GM12874 (cell line): Measurements from ENCODE around the gene CPT1B.

ENCODE experiments used
- TF ChIP-seq, protein P1 (sequence below): IDR thresholded peaks from 2 replicates; pipeline ENCODE4 v1.5.1; 2011; ENCODE audit warnings: low read depth, mild to moderate bottlenecking, control low read depth, low read length, moderate library complexity; ENCODE audit not compliant: insufficient read depth

Gene CPT1B

DNA sequence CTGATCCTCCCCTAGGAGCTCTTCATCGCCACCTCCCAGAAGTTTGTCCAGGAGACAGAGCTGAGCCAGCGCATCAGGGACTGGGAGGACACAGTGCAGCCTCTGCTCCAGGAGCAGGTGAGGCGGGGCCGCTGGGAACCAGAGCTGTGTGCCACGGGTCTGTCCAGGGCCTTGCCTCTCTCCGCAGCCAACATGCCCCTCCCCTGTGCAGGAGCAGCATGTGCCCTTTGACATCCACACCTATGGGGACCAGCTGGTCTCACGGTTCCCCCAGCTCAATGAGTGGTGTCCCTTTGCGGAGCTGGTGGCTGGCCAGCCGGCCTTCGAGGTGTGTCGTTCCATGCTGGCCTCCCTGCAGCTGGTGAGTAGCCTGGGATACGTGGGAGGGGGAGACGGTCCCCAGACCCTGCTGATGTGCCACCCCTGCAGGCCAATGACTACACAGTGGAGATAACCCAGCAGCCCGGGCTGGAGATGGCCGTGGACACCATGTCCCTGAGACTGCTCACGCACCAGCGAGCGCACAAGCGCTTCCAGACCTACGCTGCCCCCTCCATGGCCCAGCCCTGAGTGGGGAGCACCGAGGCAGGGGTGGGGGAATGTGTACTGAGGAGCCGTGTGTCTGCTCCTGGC lies 55.3 kb downstream of the CPT1B start:
- TF ChIP-seq, protein P1, sequence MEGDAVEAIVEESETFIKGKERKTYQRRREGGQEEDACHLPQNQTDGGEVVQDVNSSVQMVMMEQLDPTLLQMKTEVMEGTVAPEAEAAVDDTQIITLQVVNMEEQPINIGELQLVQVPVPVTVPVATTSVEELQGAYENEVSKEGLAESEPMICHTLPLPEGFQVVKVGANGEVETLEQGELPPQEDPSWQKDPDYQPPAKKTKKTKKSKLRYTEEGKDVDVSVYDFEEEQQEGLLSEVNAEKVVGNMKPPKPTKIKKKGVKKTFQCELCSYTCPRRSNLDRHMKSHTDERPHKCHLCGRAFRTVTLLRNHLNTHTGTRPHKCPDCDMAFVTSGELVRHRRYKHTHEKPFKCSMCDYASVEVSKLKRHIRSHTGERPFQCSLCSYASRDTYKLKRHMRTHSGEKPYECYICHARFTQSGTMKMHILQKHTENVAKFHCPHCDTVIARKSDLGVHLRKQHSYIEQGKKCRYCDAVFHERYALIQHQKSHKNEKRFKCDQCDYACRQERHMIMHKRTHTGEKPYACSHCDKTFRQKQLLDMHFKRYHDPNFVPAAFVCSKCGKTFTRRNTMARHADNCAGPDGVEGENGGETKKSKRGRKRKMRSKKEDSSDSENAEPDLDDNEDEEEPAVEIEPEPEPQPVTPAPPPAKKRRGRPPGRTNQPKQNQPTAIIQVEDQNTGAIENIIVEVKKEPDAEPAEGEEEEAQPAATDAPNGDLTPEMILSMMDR = no peak

DNA sequence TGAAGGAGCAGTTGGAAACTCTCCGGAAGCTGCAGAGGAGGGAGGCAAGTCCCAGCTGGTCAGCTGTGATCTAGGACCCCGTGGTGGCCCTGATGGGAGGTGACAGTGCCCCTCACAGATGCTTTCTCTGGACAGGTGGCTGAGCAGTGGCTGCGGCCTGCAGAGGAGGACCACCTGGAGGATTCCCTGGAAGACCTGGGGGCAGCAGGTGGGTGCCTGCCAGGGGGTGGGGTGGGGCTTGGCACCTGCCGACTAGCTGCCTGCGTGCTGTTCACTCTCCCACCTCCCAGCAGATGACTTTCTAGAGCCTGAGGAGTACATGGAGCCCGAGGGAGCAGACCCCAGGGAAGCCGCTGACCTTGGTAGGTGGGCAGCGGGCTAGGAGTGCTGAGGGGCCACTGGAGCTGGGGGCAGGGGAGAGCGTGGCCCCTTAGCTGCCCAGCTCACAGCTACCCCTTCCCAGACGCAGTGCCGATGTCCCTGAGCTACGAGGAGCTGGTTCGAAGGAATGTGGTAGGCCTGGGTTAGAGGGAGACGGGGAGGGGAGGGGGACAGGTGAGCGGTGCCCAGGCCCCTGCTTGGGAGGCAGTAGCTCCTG lies 55.9 kb downstream of the CPT1B start:
- TF ChIP-seq, protein P1 = no peak

DNA sequence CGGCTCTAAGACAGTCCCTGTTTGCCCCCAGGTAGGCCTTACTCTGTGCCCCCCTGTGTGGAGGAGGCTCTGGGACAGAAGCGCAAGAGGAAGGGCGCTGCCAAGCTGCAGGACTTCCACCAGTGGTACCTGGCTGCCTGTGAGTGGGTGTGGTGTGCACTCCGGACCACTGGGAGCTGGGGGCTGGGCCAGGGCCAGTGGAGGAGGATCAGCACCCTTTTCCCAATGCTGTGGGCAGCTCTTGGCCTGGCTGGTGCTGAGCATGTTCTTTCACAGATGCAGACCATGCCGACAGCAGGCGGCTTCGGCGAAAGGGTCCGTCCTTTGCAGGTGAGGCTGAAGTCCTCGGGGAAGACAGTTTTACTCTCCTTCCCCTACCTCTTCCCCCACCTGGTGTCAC lies 56.5 kb downstream of the CPT1B start:
- TF ChIP-seq, protein P1 = no peak

DNA sequence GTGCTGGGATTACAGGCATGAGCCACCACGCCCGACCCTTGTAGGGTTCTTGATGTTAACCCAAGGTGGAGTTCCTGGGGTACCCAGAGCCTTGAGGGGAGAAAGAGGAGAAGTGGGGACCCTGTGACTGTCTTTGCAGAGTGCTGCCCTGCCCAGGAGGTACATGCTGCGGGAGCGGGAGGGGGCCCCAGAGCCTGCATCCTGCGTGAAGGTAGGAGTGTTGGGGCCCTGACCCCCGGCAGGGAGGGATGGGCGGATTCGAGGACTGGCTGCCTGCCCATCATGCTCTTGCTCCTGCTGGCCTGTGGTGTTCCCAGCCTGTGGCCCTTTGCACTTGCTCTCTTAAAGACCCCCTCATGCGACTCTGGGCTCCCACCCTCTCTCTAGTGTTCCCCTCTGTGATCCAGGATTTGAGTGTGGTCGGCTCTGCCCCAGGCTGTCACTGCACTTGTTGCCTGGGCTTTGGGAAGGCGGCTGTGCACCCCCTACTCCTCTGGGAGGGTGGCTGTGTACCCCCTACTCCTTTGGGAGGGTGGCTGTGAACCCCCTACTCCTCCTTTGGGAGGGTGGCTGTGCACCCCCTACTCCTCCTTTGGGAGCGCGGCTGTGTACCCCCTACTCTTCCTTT lies 57.3 kb downstream of the CPT1B start:
- TF ChIP-seq, protein P1 = no peak

DNA sequence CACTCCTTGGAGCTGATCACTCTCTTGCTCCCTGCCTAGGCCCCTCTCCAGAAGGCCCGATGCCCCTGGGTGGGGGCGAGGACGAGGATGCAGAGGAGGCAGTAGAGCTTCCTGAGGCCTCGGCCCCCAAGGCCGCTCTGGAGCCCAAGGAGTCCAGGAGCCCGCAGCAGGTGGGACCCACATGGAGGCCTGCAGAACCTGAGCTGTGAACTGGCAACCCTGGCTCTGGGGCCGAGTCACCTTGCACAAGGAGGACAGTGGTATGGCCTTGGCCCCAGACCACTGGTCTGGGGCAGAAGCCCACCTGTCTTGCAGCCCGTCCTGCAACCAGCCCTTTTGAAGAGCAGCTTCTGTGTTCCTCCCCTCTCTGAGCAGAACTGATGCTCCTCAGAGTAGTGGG lies 59.1 kb downstream of the CPT1B start:
- TF ChIP-seq, protein P1 = no peak
